HCT116 (cell line): ENCODE measurements around the gene LRRK1.

Source experiments
- POLR2A ChIP-seq: IDR thresholded peaks from 2 replicates; pipeline ENCODE4 v1.7.0; 2011; ENCODE audit warnings: borderline replicate concordance; ENCODE audit not compliant: insufficient read depth, insufficient read length; ENCODE audit errors: extremely low read depth
- RAD21 ChIP-seq: IDR thresholded peaks from 2 replicates; pipeline ENCODE4 v1.6.1; 2012; ENCODE audit warnings: low read depth, mild to moderate bottlenecking
- TCF7L2 ChIP-seq: IDR thresholded peaks from 2 replicates; pipeline ENCODE4 v1.7.0; 2011; ENCODE audit warnings: borderline replicate concordance, inconsistent platforms; ENCODE audit not compliant: insufficient read depth, insufficient read length; ENCODE audit errors: extremely low read depth
- TF ChIP-seq, protein P1 (sequence below), 3 experiments: fragments of 200-600 bp in 1 of 3; sonication (generic) in 1 of 3; IDR thresholded peaks in 2 of 3; conservative IDR thresholded peaks in 1 of 3; 2 replicates each; pipeline ENCODE4 v1.5.1; 2012 to 2017; ENCODE audit warnings: low read depth in 2 of 3, low read length in 2 of 3, antibody characterized with exemption in 1 of 3, borderline replicate concordance in 1 of 3, control low read depth in 1 of 3, mild to moderate bottlenecking in 1 of 3, mixed read lengths in 1 of 3, mixed run types in 1 of 3, moderate library complexity in 1 of 3; ENCODE audit not compliant: insufficient read depth in 1 of 3

DNA sequence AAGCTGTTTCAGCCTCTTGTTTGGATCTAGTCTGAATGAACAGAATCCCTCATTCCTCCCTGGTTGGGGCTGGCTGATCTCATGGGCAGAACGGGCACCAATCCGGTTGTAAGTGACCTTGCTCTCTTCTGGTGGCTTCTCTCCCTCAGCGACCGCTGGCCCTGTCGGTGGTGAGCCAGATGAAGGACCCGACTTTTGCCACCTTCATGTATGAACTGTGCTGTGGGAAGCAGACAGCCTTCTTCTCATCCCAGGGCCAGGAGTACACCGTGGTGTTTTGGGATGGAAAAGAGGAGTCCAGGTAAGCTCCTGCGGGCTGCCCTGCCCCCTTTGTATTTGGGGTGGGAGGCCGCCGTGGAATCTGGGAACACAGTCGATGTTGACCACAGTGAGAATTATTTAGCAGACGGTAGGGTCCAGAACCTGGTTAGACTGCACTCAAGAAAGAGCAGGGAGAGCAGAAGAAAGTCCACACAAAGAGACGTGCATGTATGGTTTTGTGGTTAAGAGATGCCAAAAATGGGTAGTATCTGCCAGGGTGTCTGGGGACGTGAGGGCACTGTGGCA, 138.8 kb downstream of the LRRK1 start:
- TF ChIP-seq POLR2A (no peak), RAD21 (no peak), TCF7L2 (no peak)
- TF ChIP-seq, protein P1, sequence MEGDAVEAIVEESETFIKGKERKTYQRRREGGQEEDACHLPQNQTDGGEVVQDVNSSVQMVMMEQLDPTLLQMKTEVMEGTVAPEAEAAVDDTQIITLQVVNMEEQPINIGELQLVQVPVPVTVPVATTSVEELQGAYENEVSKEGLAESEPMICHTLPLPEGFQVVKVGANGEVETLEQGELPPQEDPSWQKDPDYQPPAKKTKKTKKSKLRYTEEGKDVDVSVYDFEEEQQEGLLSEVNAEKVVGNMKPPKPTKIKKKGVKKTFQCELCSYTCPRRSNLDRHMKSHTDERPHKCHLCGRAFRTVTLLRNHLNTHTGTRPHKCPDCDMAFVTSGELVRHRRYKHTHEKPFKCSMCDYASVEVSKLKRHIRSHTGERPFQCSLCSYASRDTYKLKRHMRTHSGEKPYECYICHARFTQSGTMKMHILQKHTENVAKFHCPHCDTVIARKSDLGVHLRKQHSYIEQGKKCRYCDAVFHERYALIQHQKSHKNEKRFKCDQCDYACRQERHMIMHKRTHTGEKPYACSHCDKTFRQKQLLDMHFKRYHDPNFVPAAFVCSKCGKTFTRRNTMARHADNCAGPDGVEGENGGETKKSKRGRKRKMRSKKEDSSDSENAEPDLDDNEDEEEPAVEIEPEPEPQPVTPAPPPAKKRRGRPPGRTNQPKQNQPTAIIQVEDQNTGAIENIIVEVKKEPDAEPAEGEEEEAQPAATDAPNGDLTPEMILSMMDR (IDR thresholded peaks at IDR 0.05 in 2 of 3, conservative IDR thresholded peaks at IDR 0.05 in 1 of 3; ENCODE audit: borderline replicate concordance in 1 of 3, insufficient read depth in 1 of 3, low read depth in 2 of 3, low read length in 2 of 3), result no peak
